ENCODE results near the gene PAX2. TPM values are rescaled to one million over a fixed set of nuclear protein-coding genes. Genes with fewer than 3 reads are reported as not detected.

PAX2 gene
- total RNA-seq, 1 donor from 2014 or later: not detected

- intact Hi-C loops (cut with DNase I): no loop called here
- no peaks in the 10 kb centered on the region for H3K9me3 ChIP-seq
- H3K27me3 ChIP-seq: peaks cover 59% of the 10 kb centered on the region
- DNase-seq (ENCODE audit: low spot score in 2 of 2): no peak
- TF ChIP-seq, protein P1, sequence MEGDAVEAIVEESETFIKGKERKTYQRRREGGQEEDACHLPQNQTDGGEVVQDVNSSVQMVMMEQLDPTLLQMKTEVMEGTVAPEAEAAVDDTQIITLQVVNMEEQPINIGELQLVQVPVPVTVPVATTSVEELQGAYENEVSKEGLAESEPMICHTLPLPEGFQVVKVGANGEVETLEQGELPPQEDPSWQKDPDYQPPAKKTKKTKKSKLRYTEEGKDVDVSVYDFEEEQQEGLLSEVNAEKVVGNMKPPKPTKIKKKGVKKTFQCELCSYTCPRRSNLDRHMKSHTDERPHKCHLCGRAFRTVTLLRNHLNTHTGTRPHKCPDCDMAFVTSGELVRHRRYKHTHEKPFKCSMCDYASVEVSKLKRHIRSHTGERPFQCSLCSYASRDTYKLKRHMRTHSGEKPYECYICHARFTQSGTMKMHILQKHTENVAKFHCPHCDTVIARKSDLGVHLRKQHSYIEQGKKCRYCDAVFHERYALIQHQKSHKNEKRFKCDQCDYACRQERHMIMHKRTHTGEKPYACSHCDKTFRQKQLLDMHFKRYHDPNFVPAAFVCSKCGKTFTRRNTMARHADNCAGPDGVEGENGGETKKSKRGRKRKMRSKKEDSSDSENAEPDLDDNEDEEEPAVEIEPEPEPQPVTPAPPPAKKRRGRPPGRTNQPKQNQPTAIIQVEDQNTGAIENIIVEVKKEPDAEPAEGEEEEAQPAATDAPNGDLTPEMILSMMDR (IDR thresholded peaks at IDR 0.05): no peak
- H3K4me3 ChIP-seq: peak overlapping the region; percentile 8 to 18
- H3K4me1 ChIP-seq: peaks cover 13 to 36% of the 10 kb centered on the region in 2 donors
- H3K36me3 ChIP-seq: no peaks in the 10 kb centered on the region
- H3K27ac ChIP-seq: no peak overlapping the region
Measured at GRCh38 chr10:100739517-100740368, 5.6 kb upstream of the PAX2 start.

GRCh38 chr10:100740476-100741377, 4.7 kb upstream of the PAX2 start:
- intact Hi-C loops (cut with DNase I): no loop called here
- no peak for DNase-seq (ENCODE audit: low spot score in 2 of 2)
- no peaks in the 10 kb centered on the region for H3K9me3 ChIP-seq
- TF ChIP-seq, protein P1 (IDR thresholded peaks at IDR 0.05): no peak
- no peaks in the 10 kb centered on the region for H3K36me3 ChIP-seq
- peaks cover 17 to 42% of the 10 kb centered on the region in 2 donors for H3K4me1 ChIP-seq
- no peak overlapping the region for H3K4me3 ChIP-seq
- peaks cover 69% of the 10 kb centered on the region for H3K27me3 ChIP-seq
- H3K27ac ChIP-seq: no peak overlapping the region

- H3K27me3 ChIP-seq: peaks cover 77% of the 10 kb centered on the region
- H3K36me3 ChIP-seq: no peaks in the 10 kb centered on the region
- no peak overlapping the region for H3K27ac ChIP-seq
- H3K4me3 ChIP-seq: no peak overlapping the region
- DNase-seq (ENCODE audit: low spot score in 2 of 2): no peak
- TF ChIP-seq, protein P1 (IDR thresholded peaks at IDR 0.05): no peak
- no peaks in the 10 kb centered on the region for H3K9me3 ChIP-seq
- intact Hi-C loops (cut with DNase I): no loop called here
- peaks cover 20 to 47% of the 10 kb centered on the region in 2 donors for H3K4me1 ChIP-seq
Measured at GRCh38 chr10:100741378-100742075, 3.9 kb upstream of the PAX2 start.

GRCh38 chr10:100742076-100742771, 3.2 kb upstream of the PAX2 start:
- intact Hi-C loops (cut with DNase I): no loop called here
- Histone ChIP-seq H3K27ac (no peak overlapping the region), H3K9me3 (no peaks in the 10 kb centered on the region), H3K4me3 (no peak overlapping the region), H3K36me3 (no peaks in the 10 kb centered on the region), H3K4me1 (peaks cover 20 to 46% of the 10 kb centered on the region in 2 donors), H3K27me3 (peaks cover 82% of the 10 kb centered on the region)
- TF ChIP-seq, protein P1 (IDR thresholded peaks at IDR 0.05): no peak
- DNase-seq (ENCODE audit: low spot score in 2 of 2): no peak

GRCh38 chr10:100742936-100743335, 2.4 kb upstream of the PAX2 start:
- H3K4me1 ChIP-seq: peaks cover 23 to 48% of the 10 kb centered on the region in 2 donors
- H3K36me3 ChIP-seq: no peaks in the 10 kb centered on the region
- H3K27ac ChIP-seq: no peak overlapping the region
- H3K27me3 ChIP-seq: peaks cover 81% of the 10 kb centered on the region
- TF ChIP-seq, protein P1 (IDR thresholded peaks at IDR 0.05): no peak
- intact Hi-C loops (cut with DNase I): no loop called here
- DNase-seq (ENCODE audit: low spot score in 2 of 2): no peak
- H3K4me3 ChIP-seq: no peak overlapping the region
- no peaks in the 10 kb centered on the region for H3K9me3 ChIP-seq
